Measurements from ENCODE around the gene GFOD2.

GRCh38 chr16:67672306-67672705, 46.8 kb downstream of the GFOD2 start:
- TF ChIP-seq, protein P1, sequence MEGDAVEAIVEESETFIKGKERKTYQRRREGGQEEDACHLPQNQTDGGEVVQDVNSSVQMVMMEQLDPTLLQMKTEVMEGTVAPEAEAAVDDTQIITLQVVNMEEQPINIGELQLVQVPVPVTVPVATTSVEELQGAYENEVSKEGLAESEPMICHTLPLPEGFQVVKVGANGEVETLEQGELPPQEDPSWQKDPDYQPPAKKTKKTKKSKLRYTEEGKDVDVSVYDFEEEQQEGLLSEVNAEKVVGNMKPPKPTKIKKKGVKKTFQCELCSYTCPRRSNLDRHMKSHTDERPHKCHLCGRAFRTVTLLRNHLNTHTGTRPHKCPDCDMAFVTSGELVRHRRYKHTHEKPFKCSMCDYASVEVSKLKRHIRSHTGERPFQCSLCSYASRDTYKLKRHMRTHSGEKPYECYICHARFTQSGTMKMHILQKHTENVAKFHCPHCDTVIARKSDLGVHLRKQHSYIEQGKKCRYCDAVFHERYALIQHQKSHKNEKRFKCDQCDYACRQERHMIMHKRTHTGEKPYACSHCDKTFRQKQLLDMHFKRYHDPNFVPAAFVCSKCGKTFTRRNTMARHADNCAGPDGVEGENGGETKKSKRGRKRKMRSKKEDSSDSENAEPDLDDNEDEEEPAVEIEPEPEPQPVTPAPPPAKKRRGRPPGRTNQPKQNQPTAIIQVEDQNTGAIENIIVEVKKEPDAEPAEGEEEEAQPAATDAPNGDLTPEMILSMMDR (conservative IDR thresholded peaks at IDR 0.05; ENCODE audit: low read length), result no peak
- TF ChIP-seq EZH2phosphoT487 (IDR thresholded peaks at IDR 0.05; ENCODE audit: borderline replicate concordance, low read depth, low read length), result no peak

Measured in OCI-LY7 (cell line).